Uterus (tissue), 4 donors: ENCODE data around the gene DUSP1. TPM values are rescaled to one million over a fixed set of nuclear protein-coding genes. Genes with fewer than 3 reads are reported as not detected.

Experiments used
- DNase-seq, 2 donors: peaks; one replicate each; pipeline ENCODE4 v3.0.0-alpha.2; 2019 to 2020
- H3K27ac ChIP-seq, 2 donors: fragments of 200-600 bp; sonication (generic); 1 replicate in 1 of 2; 2 replicates in 1 of 2; pipeline ENCODE4 v1.5.1; 2016 to 2018
- H3K27me3 ChIP-seq, 2 donors: fragments of 200-600 bp; sonication (generic); one replicate each; pipeline ENCODE4 v1.5.1; 2018 to 2019; ENCODE audit warnings: control low read depth in 1 of 2
- H3K36me3 ChIP-seq, 2 donors: fragments of 200-600 bp; sonication (generic); one replicate each; pipeline ENCODE4 v1.5.1; 2019; ENCODE audit warnings: control low read depth in 1 of 2
- H3K4me1 ChIP-seq, 2 donors: fragments of 200-600 bp; sonication (generic); one replicate each; pipeline ENCODE4 v1.5.1; 2018 to 2019; ENCODE audit warnings: control low read depth in 1 of 2
- H3K4me3 ChIP-seq, 2 donors: fragments of 200-600 bp; sonication (generic); 1 replicate in 1 of 2; 2 replicates in 1 of 2; pipeline ENCODE4 v1.5.1; 2018 to 2019; ENCODE audit warnings: mild to moderate bottlenecking in 1 of 2
- H3K9me3 ChIP-seq, 2 donors: fragments of 200-600 bp; sonication (generic); one replicate each; pipeline ENCODE4 v1.5.1; 2019; ENCODE audit warnings: control low read depth in 1 of 2
- POLR2A ChIP-seq, 2 donors: fragments of 450-650 bp; IDR thresholded peaks; one replicate each; pipeline ENCODE4 v1.6.1; 2016; ENCODE audit warnings: antibody characterized with exemption in 2 of 2, mild to moderate bottlenecking in 1 of 2, moderate library complexity in 1 of 2
- intact Hi-C: fragments of 100-400 bp; cut with DNase I; formaldehyde crosslinking; loops from one replicate; pipeline ENCODE4 v1.15.1; 2023; ENCODE audit warnings: low total_unique reads
- total RNA-seq, 4 donors: library from RNA; depleted of rRNA in 3 of 4; stranded (reverse); fragments of >200 nt in 3 of 4; gene quantifications; one replicate each; pipeline versions ENCODE4 v1.1.0 to v1.2.4, GENCODE V29; 2014 to 2023
- TF ChIP-seq, protein P1 (sequence below), 4 experiments: fragments of 200-600 bp in 2 of 4; fragments of 450-650 bp in 2 of 4; sonication (generic) in 2 of 4; IDR thresholded peaks; one replicate each; pipeline ENCODE4 v1.5.1; 2016 to 2019; ENCODE audit warnings: antibody characterized with exemption in 4 of 4, mild to moderate bottlenecking in 2 of 4, moderate library complexity in 1 of 4
- donor health status: DM: yes; HTN: yes; CAD: no.

Gene DUSP1
- total RNA-seq, 4 donors from 2014 or later, result 189 to 2,046 (median 515) TPM

DNA sequence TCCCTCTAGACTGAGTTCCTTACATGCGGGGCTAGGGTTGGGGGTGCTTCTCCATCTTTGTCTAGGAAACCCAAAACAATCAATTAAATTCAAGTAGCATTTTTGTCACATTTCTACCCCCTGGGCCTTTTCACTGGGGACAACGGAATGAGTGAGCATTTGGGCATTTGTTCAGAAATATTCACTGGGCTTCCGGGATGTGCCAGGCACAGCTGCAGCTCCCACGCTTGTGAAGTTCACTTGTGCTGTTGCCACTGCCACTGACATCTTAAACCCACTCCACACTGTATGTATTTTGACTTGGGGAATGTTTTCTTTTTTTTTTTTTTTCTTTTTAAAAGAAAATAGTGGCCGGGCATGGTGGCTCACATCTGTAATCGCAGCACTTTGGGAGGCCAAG is 31.6 kb downstream of the DUSP1 start:
- no peak overlapping the region for H3K4me3 ChIP-seq
- DNase-seq, result no peak
- intact Hi-C loops, result no loop called here
- no peaks in the 10 kb centered on the region for H3K27me3 ChIP-seq
- no peak overlapping the region for H3K27ac ChIP-seq
- TF ChIP-seq, protein P1, sequence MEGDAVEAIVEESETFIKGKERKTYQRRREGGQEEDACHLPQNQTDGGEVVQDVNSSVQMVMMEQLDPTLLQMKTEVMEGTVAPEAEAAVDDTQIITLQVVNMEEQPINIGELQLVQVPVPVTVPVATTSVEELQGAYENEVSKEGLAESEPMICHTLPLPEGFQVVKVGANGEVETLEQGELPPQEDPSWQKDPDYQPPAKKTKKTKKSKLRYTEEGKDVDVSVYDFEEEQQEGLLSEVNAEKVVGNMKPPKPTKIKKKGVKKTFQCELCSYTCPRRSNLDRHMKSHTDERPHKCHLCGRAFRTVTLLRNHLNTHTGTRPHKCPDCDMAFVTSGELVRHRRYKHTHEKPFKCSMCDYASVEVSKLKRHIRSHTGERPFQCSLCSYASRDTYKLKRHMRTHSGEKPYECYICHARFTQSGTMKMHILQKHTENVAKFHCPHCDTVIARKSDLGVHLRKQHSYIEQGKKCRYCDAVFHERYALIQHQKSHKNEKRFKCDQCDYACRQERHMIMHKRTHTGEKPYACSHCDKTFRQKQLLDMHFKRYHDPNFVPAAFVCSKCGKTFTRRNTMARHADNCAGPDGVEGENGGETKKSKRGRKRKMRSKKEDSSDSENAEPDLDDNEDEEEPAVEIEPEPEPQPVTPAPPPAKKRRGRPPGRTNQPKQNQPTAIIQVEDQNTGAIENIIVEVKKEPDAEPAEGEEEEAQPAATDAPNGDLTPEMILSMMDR (IDR thresholded peaks at IDR 0.05), result no peak
- no peak for TF ChIP-seq POLR2A (IDR thresholded peaks at IDR 0.05)
- peaks cover 0 to 1% of the 10 kb centered on the region in 2 donors for H3K4me1 ChIP-seq
- H3K36me3 ChIP-seq, result no peaks in the 10 kb centered on the region
- H3K9me3 ChIP-seq, result no peaks in the 10 kb centered on the region

DNA sequence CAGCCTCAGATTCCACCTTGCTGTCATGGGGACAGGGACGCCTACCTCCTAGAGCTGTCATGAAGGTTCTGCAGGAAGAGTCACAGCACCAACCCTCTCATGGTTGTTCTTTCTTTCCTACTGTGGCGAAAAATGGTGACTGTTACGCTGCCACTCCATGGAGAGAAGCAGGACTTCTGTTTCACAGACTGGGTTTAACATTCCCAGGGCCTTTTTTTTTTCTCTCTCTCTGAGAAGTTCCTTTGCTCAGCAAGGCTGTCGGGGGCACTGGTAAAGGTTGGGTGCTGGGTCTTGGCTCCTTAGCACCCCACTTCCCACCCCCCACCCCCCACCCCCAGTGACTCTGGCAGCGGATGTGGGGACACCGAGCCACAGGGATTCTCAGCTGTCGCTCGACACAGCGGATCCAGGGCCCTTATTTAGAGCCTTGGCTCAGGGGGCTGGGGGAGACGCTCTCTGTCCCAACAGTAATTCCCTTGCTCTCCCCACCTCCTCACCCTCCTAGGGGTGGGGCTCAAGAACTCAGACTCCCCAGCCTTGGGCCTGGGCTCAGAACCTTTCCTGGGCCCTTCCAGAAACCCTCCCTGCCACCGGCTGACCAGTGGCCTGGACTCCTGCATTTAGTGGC is 34.4 kb downstream of the DUSP1 start:
- Histone ChIP-seq H3K27me3 (no peaks in the 10 kb centered on the region), H3K4me3 (no peak overlapping the region), H3K9me3 (no peaks in the 10 kb centered on the region), H3K27ac (no peak overlapping the region), H3K4me1 (peaks cover 5 to 16% of the 10 kb centered on the region in 2 donors), H3K36me3 (no peaks in the 10 kb centered on the region)
- intact Hi-C loops, result no loop called here
- TF ChIP-seq POLR2A (IDR thresholded peaks at IDR 0.05), result no peak
- TF ChIP-seq, protein P1 (IDR thresholded peaks at IDR 0.05), result no peak
- no peak for DNase-seq

DNA sequence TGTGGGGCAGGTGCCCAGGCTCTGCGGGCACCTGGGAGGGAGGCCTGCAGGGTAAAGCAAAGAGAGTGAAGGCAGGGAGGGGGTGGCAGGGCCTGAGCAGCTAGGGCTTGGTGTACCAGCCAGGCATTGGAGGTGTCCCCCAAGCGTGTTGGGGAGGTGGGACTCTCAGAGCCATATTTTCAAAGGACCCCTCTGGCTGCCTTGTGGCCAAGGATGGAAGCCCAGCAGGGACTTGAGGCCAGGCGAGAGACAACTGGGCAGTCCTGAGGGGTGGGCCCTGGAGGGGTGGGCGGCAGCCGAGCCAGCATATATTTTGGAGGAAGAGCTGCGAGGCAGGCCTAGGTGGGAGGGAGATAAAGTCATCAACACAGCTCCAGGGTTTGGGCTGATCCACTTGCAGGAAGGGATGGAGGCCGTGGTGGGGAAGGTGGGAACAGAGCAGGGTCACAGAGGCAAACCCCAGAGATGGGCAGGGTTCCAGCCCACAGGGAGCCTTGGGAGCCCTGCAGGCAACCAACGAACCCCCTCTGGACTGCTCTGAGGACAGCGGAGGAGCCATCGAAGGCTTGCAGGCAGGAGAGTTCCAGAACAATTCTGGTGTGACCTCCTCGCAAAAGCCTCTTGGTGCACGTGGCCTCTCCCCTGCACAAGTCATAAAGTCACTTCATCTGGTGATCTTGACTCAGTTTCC is 35.7 kb downstream of the DUSP1 start:
- peaks cover 5 to 16% of the 10 kb centered on the region in 2 donors for H3K4me1 ChIP-seq
- peak overlapping the region; percentile 94 to 96 for H3K27ac ChIP-seq
- H3K36me3 ChIP-seq, result no peaks in the 10 kb centered on the region
- TF ChIP-seq POLR2A (IDR thresholded peaks at IDR 0.05), result no peak
- TF ChIP-seq, protein P1 (IDR thresholded peaks at IDR 0.05), result no peak
- intact Hi-C loops, result no loop called here
- H3K4me3 ChIP-seq, result no peak overlapping the region
- H3K9me3 ChIP-seq, result no peaks in the 10 kb centered on the region
- no peak for DNase-seq
- H3K27me3 ChIP-seq, result no peaks in the 10 kb centered on the region

DNA sequence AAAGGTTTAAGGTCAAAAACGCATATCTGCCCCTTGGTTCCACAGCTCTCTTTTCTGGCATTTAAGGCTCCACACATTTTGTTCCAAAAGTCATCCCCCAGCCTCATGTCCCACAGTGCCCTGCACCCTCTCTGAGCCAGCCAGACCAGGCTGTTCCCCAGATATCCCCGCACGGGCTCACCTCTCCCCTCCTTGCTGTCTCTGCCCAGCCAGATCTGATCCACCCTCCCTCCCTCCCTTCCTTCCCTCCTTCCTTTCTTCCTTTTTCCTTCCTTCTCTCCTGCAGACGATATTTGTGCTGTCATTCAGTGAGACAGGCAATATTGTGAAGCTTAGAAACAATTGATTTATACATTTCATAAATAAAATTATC is 37.0 kb downstream of the DUSP1 start:
- no peaks in the 10 kb centered on the region for H3K36me3 ChIP-seq
- no peak overlapping the region for H3K4me3 ChIP-seq
- DNase-seq, result no peak
- intact Hi-C loops, result no loop called here
- H3K9me3 ChIP-seq, result no peaks in the 10 kb centered on the region
- H3K27ac ChIP-seq, result peak overlapping the region; percentile 94 to 96
- no peak for TF ChIP-seq POLR2A (IDR thresholded peaks at IDR 0.05)
- TF ChIP-seq, protein P1 (IDR thresholded peaks at IDR 0.05), result no peak
- peaks cover 5 to 16% of the 10 kb centered on the region in 2 donors for H3K4me1 ChIP-seq
- H3K27me3 ChIP-seq, result no peaks in the 10 kb centered on the region
